ENCODE results near the gene TEAD1. TPM values are rescaled to one million over a fixed set of nuclear protein-coding genes. Genes with fewer than 3 reads are reported as not detected.
A peak's percentile ranks its signal among the peaks of the same experiment; 100 is the strongest.

TEAD1 gene
- total and polyA plus RNA-seq, 9 of the 15 experiments (the other 6 are each of a cell fraction or from before 2014, with no cell fraction given), result 1.7 to 17.7 (median 10.8) TPM

GRCh38 chr11:12764187-12764914 is 90.1 kb downstream of the TEAD1 start (continued):
- TF ChIP-seq GTF2A2 (tag; IDR thresholded peaks at IDR 0.05), result 0 out of 2 replicates have a peak, but pooled peaks have one; percentile 47
- TF ChIP-seq RBM17 (IDR thresholded peaks at IDR 0.05; ENCODE audit: borderline replicate concordance, low read depth, low read length), result no peak
- TF ChIP-seq ELF2 (CRISPR knock-in tag; IDR thresholded peaks at IDR 0.05), result no peak
- no peak for TF ChIP-seq ZNF507 (tag; conservative IDR thresholded peaks at IDR 0.05)
- TF ChIP-seq PREB (CRISPR knock-in tag; IDR thresholded peaks at IDR 0.05), result no peak
- no peak for TF ChIP-seq ZNF431 (CRISPR knock-in tag; IDR thresholded peaks at IDR 0.05)
- TF ChIP-seq RBBP5 (IDR thresholded peaks at IDR 0.05; ENCODE audit: borderline replicate concordance, insufficient read depth, low read length, poor library complexity, severe bottlenecking), result no peak
- TF ChIP-seq ZNF124 (CRISPR knock-in tag; IDR thresholded peaks at IDR 0.05), result no peak
- TF ChIP-seq ZNF224 (CRISPR knock-in tag; IDR thresholded peaks at IDR 0.05), result no peak
- TF ChIP-seq EP300 (IDR thresholded peaks at IDR 0.05; ENCODE audit: low read length), result peak; percentile 40; the same call in 1 of the 2 replicates
- TF ChIP-seq EZH2 (IDR thresholded peaks at IDR 0.05; ENCODE audit: borderline replicate concordance, low read depth, low read length), result no peak
- no peak for TF ChIP-seq CUX1 (CRISPR knock-in tag; IDR thresholded peaks at IDR 0.05)
- no peak for TF ChIP-seq ATF2 (CRISPR knock-in tag; IDR thresholded peaks at IDR 0.05)
